ENCODE data around the gene TENT5C.

TENT5C gene

DNA sequence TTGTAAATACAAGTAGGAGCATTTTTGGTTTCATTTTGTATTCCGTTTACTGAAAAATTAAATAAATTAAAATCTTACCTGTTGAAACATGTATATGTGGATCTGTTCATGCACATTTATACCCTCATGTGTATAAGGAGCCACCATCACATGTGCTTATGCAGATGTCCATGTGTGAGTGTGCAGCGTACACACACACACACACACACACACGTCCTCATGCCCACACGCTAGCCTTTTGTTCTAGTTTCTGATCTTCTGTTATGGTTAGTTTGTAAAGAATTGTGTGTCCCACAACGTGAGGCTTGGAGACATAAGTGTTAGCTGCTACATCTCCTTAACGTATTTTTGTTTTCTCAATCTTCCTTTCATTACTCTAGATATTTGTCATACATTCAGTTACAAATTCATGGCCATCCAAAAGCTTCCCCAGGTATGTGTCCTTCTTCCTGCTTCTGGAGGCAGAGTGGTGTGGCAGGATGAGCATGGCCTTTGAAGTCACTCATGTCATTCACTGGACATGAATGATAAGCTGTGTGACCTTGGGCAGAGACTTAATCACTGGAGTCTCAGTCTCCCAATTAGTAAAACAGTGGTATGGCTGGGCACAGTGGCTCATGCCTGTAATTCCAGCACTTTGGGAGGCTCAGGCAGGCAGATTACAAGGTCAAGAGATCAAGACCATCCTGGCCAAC is 54.6 kb downstream of the TENT5C start:
- H3F3A ChIP-seq (ENCODE audit: insufficient read depth, low read length) = 0 out of 2 replicates have a peak, but pooled peaks cover 4% of the 10 kb centered on the region
- H3K79me2 ChIP-seq (ENCODE audit: insufficient read depth, low read length) = no peaks in the 10 kb centered on the region
- TF ChIP-seq EZH2 (IDR thresholded peaks at IDR 0.05; ENCODE audit: borderline replicate concordance, low read length) = no peak
- TF ChIP-seq, protein P1, sequence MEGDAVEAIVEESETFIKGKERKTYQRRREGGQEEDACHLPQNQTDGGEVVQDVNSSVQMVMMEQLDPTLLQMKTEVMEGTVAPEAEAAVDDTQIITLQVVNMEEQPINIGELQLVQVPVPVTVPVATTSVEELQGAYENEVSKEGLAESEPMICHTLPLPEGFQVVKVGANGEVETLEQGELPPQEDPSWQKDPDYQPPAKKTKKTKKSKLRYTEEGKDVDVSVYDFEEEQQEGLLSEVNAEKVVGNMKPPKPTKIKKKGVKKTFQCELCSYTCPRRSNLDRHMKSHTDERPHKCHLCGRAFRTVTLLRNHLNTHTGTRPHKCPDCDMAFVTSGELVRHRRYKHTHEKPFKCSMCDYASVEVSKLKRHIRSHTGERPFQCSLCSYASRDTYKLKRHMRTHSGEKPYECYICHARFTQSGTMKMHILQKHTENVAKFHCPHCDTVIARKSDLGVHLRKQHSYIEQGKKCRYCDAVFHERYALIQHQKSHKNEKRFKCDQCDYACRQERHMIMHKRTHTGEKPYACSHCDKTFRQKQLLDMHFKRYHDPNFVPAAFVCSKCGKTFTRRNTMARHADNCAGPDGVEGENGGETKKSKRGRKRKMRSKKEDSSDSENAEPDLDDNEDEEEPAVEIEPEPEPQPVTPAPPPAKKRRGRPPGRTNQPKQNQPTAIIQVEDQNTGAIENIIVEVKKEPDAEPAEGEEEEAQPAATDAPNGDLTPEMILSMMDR (IDR thresholded peaks at IDR 0.05; ENCODE audit: low read length) = no peak
- no peaks in the 10 kb centered on the region for H3K36me3 ChIP-seq (ENCODE audit: insufficient read depth, low read length)
- H3K9me2 ChIP-seq (ENCODE audit: low read depth, low read length) = no peaks in the 10 kb centered on the region
- no peak overlapping the region for H3K4me3 ChIP-seq (ENCODE audit: low read depth, low read length, poor library complexity, severe bottlenecking)
- H3K9me3 ChIP-seq (ENCODE audit: low read length) = no peaks in the 10 kb centered on the region
- no peaks in the 10 kb centered on the region for H4K20me1 ChIP-seq (ENCODE audit: insufficient read depth, low read length)
- peak overlapping the region; percentile 37 for H3K4me2 ChIP-seq (ENCODE audit: low read length)
- H2AFZ ChIP-seq (ENCODE audit: low read length) = no peak overlapping the region
- H3K27ac ChIP-seq (ENCODE audit: low read depth, low read length, poor library complexity, severe bottlenecking) = peak overlapping the region; percentile 85
- H3K27me3 ChIP-seq (ENCODE audit: insufficient read depth, low read length) = no peaks in the 10 kb centered on the region
- H3K9ac ChIP-seq (ENCODE audit: low read length) = no peak overlapping the region
- H3K4me1 ChIP-seq (ENCODE audit: insufficient read depth, low read length, severe bottlenecking) = peaks cover 74% of the 10 kb centered on the region

DNA sequence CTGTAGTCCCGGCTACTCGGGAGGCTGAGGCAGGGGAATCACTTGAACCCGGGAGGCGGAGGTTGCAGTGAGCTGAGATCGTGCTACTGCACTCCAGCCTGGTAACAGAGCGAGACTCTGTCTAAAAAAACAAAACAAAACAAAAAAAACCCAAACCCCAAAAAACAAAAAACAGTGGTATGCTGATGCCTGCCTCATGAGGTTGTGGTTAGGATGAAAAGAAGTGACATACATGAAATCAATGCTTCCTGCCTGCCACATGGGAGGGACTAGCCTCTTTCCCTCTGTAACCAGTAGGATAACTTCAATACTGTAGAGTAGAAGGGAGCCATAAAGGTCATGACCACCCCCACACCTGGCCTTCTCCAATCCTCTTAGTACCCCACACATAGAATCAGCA is 55.2 kb downstream of the TENT5C start:
- 0 out of 2 replicates have a peak, but pooled peaks cover under 1% of the 10 kb centered on the region for H3F3A ChIP-seq (ENCODE audit: insufficient read depth, low read length)

DNA sequence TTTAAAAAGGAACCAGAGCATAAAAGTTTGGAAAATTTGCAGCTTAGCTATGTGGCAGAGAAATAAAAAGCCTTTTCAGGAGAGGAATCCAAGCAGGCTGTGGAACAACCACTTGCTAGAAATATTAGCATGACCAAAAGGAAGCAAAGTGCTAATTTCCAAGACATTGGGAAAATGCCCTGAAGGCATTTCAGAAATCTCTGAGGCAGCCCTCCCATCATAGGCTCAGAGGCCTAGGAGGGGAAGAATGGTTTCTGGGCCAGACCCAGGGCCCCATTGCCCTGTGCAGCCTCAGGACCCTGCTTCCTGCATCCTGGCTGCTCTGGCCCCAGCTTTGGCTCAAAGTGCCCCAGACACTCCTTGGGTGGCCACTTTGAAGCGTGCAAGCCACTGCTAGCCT is 56.8 kb downstream of the TENT5C start:
- H3K4me3 ChIP-seq (ENCODE audit: low read depth, low read length, poor library complexity, severe bottlenecking) = no peak overlapping the region
- H3K9me2 ChIP-seq (ENCODE audit: low read depth, low read length) = no peaks in the 10 kb centered on the region
- TF ChIP-seq EZH2 (IDR thresholded peaks at IDR 0.05; ENCODE audit: borderline replicate concordance, low read length) = no peak
- TF ChIP-seq, protein P1 (IDR thresholded peaks at IDR 0.05; ENCODE audit: low read length) = no peak
- no peaks in the 10 kb centered on the region for H3K27me3 ChIP-seq (ENCODE audit: insufficient read depth, low read length)
- H3F3A ChIP-seq (ENCODE audit: insufficient read depth, low read length) = no peaks in the 10 kb centered on the region
- no peak overlapping the region for H3K9ac ChIP-seq (ENCODE audit: low read length)
- no peak overlapping the region for H3K27ac ChIP-seq (ENCODE audit: low read depth, low read length, poor library complexity, severe bottlenecking)
- H3K4me1 ChIP-seq (ENCODE audit: insufficient read depth, low read length, severe bottlenecking) = peaks cover 63% of the 10 kb centered on the region
- H2AFZ ChIP-seq (ENCODE audit: low read length) = no peak overlapping the region
- no peaks in the 10 kb centered on the region for H3K79me2 ChIP-seq (ENCODE audit: insufficient read depth, low read length)
- no peaks in the 10 kb centered on the region for H3K36me3 ChIP-seq (ENCODE audit: insufficient read depth, low read length)
- no peaks in the 10 kb centered on the region for H4K20me1 ChIP-seq (ENCODE audit: insufficient read depth, low read length)
- H3K4me2 ChIP-seq (ENCODE audit: low read length) = no peak overlapping the region
- H3K9me3 ChIP-seq (ENCODE audit: low read length) = no peaks in the 10 kb centered on the region

More for the DNA sequence above, 55.2 kb downstream of the TENT5C start:
- Histone ChIP-seq H3K4me3 (ENCODE audit: low read depth, low read length, poor library complexity, severe bottlenecking) (no peak overlapping the region), H3K4me1 (ENCODE audit: insufficient read depth, low read length, severe bottlenecking) (peaks cover 74% of the 10 kb centered on the region), H3K9ac (ENCODE audit: low read length) (no peak overlapping the region), H3K9me2 (ENCODE audit: low read depth, low read length) (no peaks in the 10 kb centered on the region), H3K27ac (ENCODE audit: low read depth, low read length, poor library complexity, severe bottlenecking) (no peak overlapping the region), H3K79me2 (ENCODE audit: insufficient read depth, low read length) (no peaks in the 10 kb centered on the region), H4K20me1 (ENCODE audit: insufficient read depth, low read length) (no peaks in the 10 kb centered on the region), H3K4me2 (ENCODE audit: low read length) (no peak overlapping the region), H3K36me3 (ENCODE audit: insufficient read depth, low read length) (no peaks in the 10 kb centered on the region), H3K27me3 (ENCODE audit: insufficient read depth, low read length) (no peaks in the 10 kb centered on the region), H2AFZ (ENCODE audit: low read length) (no peak overlapping the region), H3K9me3 (ENCODE audit: low read length) (no peaks in the 10 kb centered on the region)
- TF ChIP-seq EZH2 (IDR thresholded peaks at IDR 0.05; ENCODE audit: borderline replicate concordance, low read length) = no peak
- TF ChIP-seq, protein P1 (IDR thresholded peaks at IDR 0.05; ENCODE audit: low read length) = no peak

Data from OCI-LY1 (cell line).